Effector memory CD4-positive, alpha-beta T cell (primary cell): ENCODE data around the gene CIP2A.
A peak's percentile ranks its signal among the peaks of the same experiment; 100 is the strongest.

Experiments used
- DNase-seq, 3 donors: peaks; one replicate each; pipeline ENCODE4 v3.0.0-alpha.2; 2020
- H3K27ac ChIP-seq: 2 replicates; pipeline ENCODE4 v1.7.0; 2013; ENCODE audit warnings: mild to moderate bottlenecking, low read length, moderate library complexity; ENCODE audit not compliant: insufficient read depth, poor library complexity, severe bottlenecking
- H3K27me3 ChIP-seq: replicated peaks from 2 replicates; pipeline ENCODE4 v1.7.0; 2013; ENCODE audit warnings: mild to moderate bottlenecking, low read length; ENCODE audit not compliant: insufficient read depth, control insufficient read depth, poor library complexity, severe bottlenecking
- H3K36me3 ChIP-seq: 2 replicates; pipeline ENCODE4 v1.7.0; 2013; ENCODE audit warnings: mild to moderate bottlenecking, low read length, moderate library complexity; ENCODE audit not compliant: control insufficient read depth, insufficient read depth
- H3K4me1 ChIP-seq: 2 replicates; pipeline ENCODE4 v1.7.0; 2013; ENCODE audit warnings: low read length, mild to moderate bottlenecking; ENCODE audit not compliant: control insufficient read depth, insufficient read depth, poor library complexity, severe bottlenecking
- H3K4me3 ChIP-seq: 2 replicates; pipeline ENCODE4 v1.7.0; 2013; ENCODE audit warnings: low read length, low read depth, mild to moderate bottlenecking; ENCODE audit not compliant: insufficient read depth, poor library complexity, severe bottlenecking
- H3K9me3 ChIP-seq: 2 replicates; pipeline ENCODE4 v1.7.0; 2013; ENCODE audit warnings: mild to moderate bottlenecking, low read length, moderate library complexity; ENCODE audit not compliant: control insufficient read depth

CIP2A gene

DNA sequence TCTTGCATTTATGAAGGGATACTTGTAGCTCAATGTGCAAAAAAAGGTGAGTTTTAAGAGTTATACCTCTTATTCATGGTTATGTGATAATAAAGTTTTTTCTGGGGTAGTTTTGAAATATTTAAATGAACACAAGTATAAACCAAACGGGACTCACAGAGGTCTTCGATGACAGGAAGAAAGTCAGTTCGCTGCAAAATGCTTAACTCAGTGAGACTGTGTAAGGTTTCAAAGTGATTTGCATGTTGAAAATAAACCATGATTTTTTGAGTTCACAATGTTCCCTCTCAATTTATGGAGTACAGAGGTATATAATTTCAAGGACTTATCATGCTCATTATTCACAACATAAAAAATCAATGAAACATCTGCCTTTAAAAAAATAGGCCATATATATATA, 42.5 kb downstream of the CIP2A start:
- H3K9me3 ChIP-seq = no peaks in the 10 kb centered on the region
- H3K4me3 ChIP-seq = peak overlapping the region; percentile 29
- no peaks in the 10 kb centered on the region for H3K4me1 ChIP-seq
- no peaks in the 10 kb centered on the region for H3K36me3 ChIP-seq
- no peak for DNase-seq
- no peaks in the 10 kb centered on the region for H3K27me3 ChIP-seq
- no peak overlapping the region for H3K27ac ChIP-seq

DNA sequence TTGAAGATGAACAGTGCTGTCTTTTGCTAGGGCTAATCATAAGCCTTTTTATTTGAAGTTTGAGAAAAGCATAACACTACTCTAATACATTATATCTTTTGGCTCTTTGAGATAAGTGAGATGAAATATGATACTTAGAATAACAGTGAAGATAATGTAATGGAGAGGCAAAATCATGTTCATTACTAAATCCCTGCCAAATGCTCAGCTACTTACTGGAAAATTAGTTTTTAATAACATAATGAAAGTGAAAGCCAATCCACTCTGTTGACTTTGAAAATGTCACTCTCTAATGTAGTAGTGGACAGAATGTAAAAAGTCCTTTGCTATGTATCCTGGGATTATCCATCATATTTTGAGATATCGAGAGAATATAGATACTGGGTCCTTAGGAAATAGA, 43.0 kb downstream of the CIP2A start:
- Histone ChIP-seq H3K9me3 (no peaks in the 10 kb centered on the region), H3K27ac (no peak overlapping the region), H3K27me3 (no peaks in the 10 kb centered on the region), H3K4me3 (peak overlapping the region; percentile 29), H3K4me1 (no peaks in the 10 kb centered on the region), H3K36me3 (no peaks in the 10 kb centered on the region)
- no peak for DNase-seq

GRCh38 chr3:108538083-108538482, 51.2 kb downstream of the CIP2A start:
- H3K36me3 ChIP-seq = no peaks in the 10 kb centered on the region
- no peaks in the 10 kb centered on the region for H3K27me3 ChIP-seq
- no peaks in the 10 kb centered on the region for H3K9me3 ChIP-seq
- H3K4me1 ChIP-seq = no peaks in the 10 kb centered on the region
- no peak for DNase-seq
- no peak overlapping the region for H3K4me3 ChIP-seq
- H3K27ac ChIP-seq = no peak overlapping the region

- DNase-seq = no peak
- no peak overlapping the region for H3K27ac ChIP-seq
Observed at GRCh38 chr3:108528459-108529252, 60.6 kb downstream of the CIP2A start.

GRCh38 chr3:108527817-108528216, 61.4 kb downstream of the CIP2A start:
- H3K36me3 ChIP-seq = no peaks in the 10 kb centered on the region
- H3K27me3 ChIP-seq = no peaks in the 10 kb centered on the region
- H3K27ac ChIP-seq = no peak overlapping the region
- H3K4me3 ChIP-seq = no peak overlapping the region
- no peaks in the 10 kb centered on the region for H3K4me1 ChIP-seq
- no peaks in the 10 kb centered on the region for H3K9me3 ChIP-seq
- no peak for DNase-seq

More at GRCh38 chr3:108528459-108529252, 60.6 kb downstream of the CIP2A start:
- no peaks in the 10 kb centered on the region for H3K4me1 ChIP-seq
- no peaks in the 10 kb centered on the region for H3K9me3 ChIP-seq
- no peaks in the 10 kb centered on the region for H3K36me3 ChIP-seq
- no peak overlapping the region for H3K4me3 ChIP-seq
- no peaks in the 10 kb centered on the region for H3K27me3 ChIP-seq

GRCh38 chr3:108527109-108527508, 62.1 kb downstream of the CIP2A start:
- H3K9me3 ChIP-seq = no peaks in the 10 kb centered on the region
- H3K27ac ChIP-seq = no peak overlapping the region
- no peaks in the 10 kb centered on the region for H3K36me3 ChIP-seq
- no peaks in the 10 kb centered on the region for H3K4me1 ChIP-seq
- H3K27me3 ChIP-seq = no peaks in the 10 kb centered on the region
- no peak for DNase-seq
- H3K4me3 ChIP-seq = no peak overlapping the region

DNA sequence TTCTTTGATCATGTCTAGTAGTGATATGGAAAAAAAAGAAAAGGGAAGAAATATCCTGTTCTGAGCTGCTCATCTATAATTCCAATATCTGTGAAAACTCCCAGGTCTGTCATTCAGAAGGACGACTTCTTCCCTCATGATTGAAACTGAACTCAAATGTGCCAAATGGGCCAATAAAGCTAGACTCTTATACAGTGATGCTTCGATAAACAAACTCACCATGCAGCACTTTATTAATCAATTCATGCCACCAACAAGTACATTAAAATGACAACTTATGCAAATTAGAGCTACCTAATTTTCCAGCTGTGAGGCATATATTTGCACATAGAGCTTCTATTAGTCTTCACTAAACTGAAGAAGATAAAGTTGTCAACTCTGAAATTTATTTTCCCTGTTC, 63.3 kb downstream of the CIP2A start:
- Histone ChIP-seq H3K36me3 (no peaks in the 10 kb centered on the region), H3K27me3 (no peaks in the 10 kb centered on the region), H3K4me3 (no peak overlapping the region), H3K4me1 (no peaks in the 10 kb centered on the region), H3K27ac (no peak overlapping the region), H3K9me3 (no peaks in the 10 kb centered on the region)
- no peak for DNase-seq

GRCh38 chr3:108525256-108525655, 64.0 kb downstream of the CIP2A start:
- H3K4me3 ChIP-seq = no peak overlapping the region
- H3K4me1 ChIP-seq = no peaks in the 10 kb centered on the region
- no peaks in the 10 kb centered on the region for H3K36me3 ChIP-seq
- H3K27ac ChIP-seq = no peak overlapping the region
- DNase-seq = no peak
- no peaks in the 10 kb centered on the region for H3K9me3 ChIP-seq
- no peaks in the 10 kb centered on the region for H3K27me3 ChIP-seq

DNA sequence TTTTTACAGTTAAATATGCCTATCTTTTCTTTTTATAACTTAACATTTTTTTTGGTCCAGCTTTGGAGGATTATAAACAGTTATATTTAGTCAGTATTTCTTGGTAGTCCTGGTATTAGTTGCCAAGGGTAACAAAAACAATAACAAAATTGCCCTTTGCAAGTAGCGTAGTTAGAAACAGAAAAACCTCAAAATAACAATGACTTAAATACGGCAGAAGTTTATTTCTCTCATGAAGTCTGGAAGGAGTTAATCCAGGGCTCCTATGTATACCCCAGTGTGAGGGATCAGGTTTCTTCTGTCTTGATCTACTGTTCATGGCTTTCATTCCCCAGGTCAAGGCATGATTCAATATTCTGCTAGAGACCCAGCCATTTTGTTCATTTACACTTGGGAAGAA, 64.7 kb downstream of the CIP2A start:
- Histone ChIP-seq H3K4me1 (no peaks in the 10 kb centered on the region), H3K4me3 (no peak overlapping the region), H3K27ac (no peak overlapping the region), H3K9me3 (no peaks in the 10 kb centered on the region), H3K27me3 (no peaks in the 10 kb centered on the region), H3K36me3 (no peaks in the 10 kb centered on the region)
- DNase-seq = no peak

- Histone ChIP-seq H3K27me3 (no peaks in the 10 kb centered on the region), H3K4me3 (no peak overlapping the region), H3K27ac (no peak overlapping the region), H3K36me3 (no peaks in the 10 kb centered on the region), H3K9me3 (no peaks in the 10 kb centered on the region), H3K4me1 (no peaks in the 10 kb centered on the region)
- no peak for DNase-seq
Observed at GRCh38 chr3:108518895-108519294, 70.3 kb downstream of the CIP2A start.
